GM18507 (cell line): ENCODE results near the gene GGT7.

ENCODE experiments used
- DNase-seq: peaks from one replicate; pipeline ENCODE4 v3.0.0; 2011; ENCODE audit warnings: low read depth; ENCODE audit not compliant: insufficient read length; ENCODE audit errors: extremely low spot score
- FAIRE-seq: peaks from 2 replicates; lab custom pipeline; 2011; peaks lifted over from hg19 to GRCh38; lab: Jason Lieb, UNC

GGT7 gene

DNA sequence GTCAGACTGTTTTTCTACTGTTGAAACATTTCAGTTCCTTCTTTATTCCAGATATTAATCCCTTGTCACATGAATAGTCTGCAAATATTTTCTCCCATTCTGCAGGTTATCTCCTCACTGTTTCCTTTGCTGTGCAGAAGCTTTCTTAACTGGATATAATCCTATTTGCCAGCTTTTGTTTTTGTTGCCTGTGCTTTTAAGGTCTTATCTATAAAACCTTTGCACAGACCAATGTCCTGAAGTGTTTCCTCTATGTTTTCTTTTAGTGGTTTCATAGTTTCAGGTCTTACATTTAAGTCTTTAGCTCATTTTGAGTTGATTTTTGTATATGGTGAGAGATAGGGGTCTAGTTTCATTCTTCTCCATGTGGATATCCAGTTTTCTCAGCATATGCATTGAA is 66.4 kb downstream of the GGT7 start:
- FAIRE-seq = no peak
- no peak for DNase-seq

DNA sequence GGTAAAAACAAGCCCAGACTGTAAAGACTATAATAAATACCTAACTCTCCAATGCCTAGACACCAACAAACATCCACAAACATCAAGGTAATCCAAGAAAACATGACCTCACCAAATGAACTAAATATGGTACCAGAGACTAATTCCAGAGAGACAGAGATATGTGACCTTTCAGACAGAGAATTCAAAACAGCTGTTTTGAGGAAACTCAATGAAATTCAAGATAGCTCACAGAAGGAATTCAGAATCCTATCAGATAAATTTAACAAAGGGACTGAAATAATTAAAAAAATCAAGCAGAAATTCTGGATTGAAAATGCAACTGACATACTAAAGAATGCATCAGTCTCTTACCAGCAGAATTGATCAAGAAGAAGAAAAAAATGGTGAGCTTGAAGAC is 73.8 kb downstream of the GGT7 start:
- FAIRE-seq = no peak
- no peak for DNase-seq

DNA sequence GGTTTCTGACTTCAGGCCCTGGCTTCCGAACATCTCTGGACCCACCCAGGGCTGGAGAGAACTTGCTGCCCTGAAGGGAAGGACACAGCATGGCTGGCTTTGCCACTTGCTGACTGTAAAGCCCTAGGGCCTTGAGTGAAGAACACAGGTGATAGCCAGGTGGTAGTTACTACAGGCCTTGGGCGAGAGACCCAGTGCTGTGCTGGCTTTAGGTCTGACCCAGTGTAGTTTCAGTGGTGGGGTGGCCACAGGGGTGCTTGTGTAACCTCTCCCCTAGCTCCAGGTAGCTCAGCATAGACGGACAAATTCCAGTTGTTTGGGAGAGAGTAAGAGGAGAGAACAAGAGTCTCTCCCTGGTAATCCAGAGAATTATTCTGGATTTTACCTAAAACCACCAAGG is 74.3 kb downstream of the GGT7 start:
- no peak for DNase-seq
- FAIRE-seq = no peak

GRCh38 chr20:34797012-34797995 is 75.4 kb downstream of the GGT7 start:
- no peak for FAIRE-seq
- no peak for DNase-seq
